ENCODE measurements around the gene LPO. TPM values are rescaled to one million over a fixed set of nuclear protein-coding genes. Genes with fewer than 3 reads are reported as not detected.

LPO gene
- total RNA-seq, 2 donors from 2014 or later = not detected

DNA sequence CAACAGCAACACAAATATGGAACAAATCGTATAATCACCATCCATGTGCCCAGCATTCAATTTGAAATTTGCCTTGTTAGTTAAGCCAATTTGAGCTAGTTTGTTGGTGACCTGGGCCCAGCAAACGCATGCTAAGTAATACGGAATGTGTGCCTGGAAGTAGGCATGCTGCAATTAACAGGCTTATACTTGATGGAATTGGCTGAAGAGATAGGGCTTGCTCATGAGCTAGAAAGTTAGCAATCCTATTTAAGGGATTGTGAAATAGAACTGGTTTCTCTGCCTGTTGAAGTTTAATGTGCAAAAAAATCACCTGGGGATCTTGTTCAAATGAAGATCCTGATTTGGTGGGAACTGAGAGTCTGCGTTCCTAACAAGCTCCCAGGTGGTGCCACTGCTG, 8.5 kb upstream of the LPO start:
- TF ChIP-seq POLR2A (IDR thresholded peaks at IDR 0.05) (no peak), CTCF (IDR thresholded peaks at IDR 0.05) (no peak)
- DNase-seq (no peak), ATAC-seq (no peak)
- H3K36me3 ChIP-seq (replicated peaks in 1 of 2; ENCODE audit: insufficient read depth in 1 of 2, low read depth in 2 of 2) = no peaks in the 10 kb centered on the region
- no peak overlapping the region for H3K27ac ChIP-seq
- H3K4me3 ChIP-seq = no peak overlapping the region
- H3K27me3 ChIP-seq = no peaks in the 10 kb centered on the region
- H3K4me1 ChIP-seq = no peaks in the 10 kb centered on the region
- intact Hi-C loops (cut with DNase I) = no loop called here
- 86 to 93% methylated on average over 4 of the region's 4 CpGs for WGBS, 2 donors
- H3K9me3 ChIP-seq = no peaks in the 10 kb centered on the region

- Histone ChIP-seq H3K27me3 (no peaks in the 10 kb centered on the region), H3K4me1 (no peaks in the 10 kb centered on the region), H3K27ac (no peak overlapping the region), H3K36me3 (replicated peaks in 1 of 2; ENCODE audit: insufficient read depth in 1 of 2, low read depth in 2 of 2) (no peaks in the 10 kb centered on the region), H3K4me3 (no peak overlapping the region), H3K9me3 (no peaks in the 10 kb centered on the region)
- ATAC-seq (no peak), DNase-seq (no peak)
- 44 to 56% methylated on average over 2 of the region's 2 CpGs for whole genome bisulfite sequencing, 2 donors
- intact Hi-C loops (cut with DNase I) = no loop called here
- no peak for TF ChIP-seq CTCF (IDR thresholded peaks at IDR 0.05)
- TF ChIP-seq POLR2A (IDR thresholded peaks at IDR 0.05) = no peak
These were observed 6.7 kb upstream of the LPO start for GRCh38 chr17:58231641-58232040.

DNA sequence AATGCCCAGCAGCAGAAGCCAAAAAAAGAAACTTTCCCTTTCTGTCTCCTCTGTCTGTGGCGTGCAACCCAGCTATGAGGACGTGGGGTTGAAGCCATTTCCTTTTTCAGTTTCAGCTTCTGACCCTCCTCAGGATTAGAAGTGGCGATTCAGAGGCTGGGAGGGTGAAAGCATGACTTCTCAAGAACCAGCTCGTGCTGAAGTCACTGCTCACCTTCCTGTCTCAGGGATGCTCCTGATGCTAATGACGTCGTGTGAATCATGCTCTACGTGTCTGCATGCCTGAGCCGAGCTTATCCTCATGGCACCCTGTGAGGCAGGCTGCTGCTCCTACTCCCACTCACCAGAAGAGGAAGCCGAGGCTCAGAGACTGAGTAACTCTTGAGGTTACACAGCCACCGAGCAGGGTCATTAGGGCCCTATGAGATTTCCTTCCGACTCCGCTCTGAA, 5.7 kb upstream of the LPO start:
- H3K9me3 ChIP-seq = no peaks in the 10 kb centered on the region
- DNase-seq = peak in 1 of 4 donors; percentile 42
- no peaks in the 10 kb centered on the region for H3K27me3 ChIP-seq
- H3K36me3 ChIP-seq (replicated peaks in 1 of 2; ENCODE audit: insufficient read depth in 1 of 2, low read depth in 2 of 2) = no peaks in the 10 kb centered on the region
- ATAC-seq = peak; percentile 24
- H3K4me3 ChIP-seq = no peak overlapping the region
- TF ChIP-seq POLR2A (IDR thresholded peaks at IDR 0.05) = no peak
- no peak for TF ChIP-seq CTCF (IDR thresholded peaks at IDR 0.05)
- intact Hi-C loops (cut with DNase I) = no loop called here
- peak overlapping the region in 1 of 4 donors; percentile 14 for H3K27ac ChIP-seq
- H3K4me1 ChIP-seq = no peaks in the 10 kb centered on the region
- 56 to 78% methylated on average over 7 to 12 of the region's 12 CpGs for WGBS, 2 donors

- DNase-seq (no peak), ATAC-seq (no peak)
- H3K36me3 ChIP-seq (replicated peaks in 1 of 2; ENCODE audit: insufficient read depth in 1 of 2, low read depth in 2 of 2) = no peaks in the 10 kb centered on the region
- intact Hi-C loops (cut with DNase I) = no loop called here
- H3K27ac ChIP-seq = no peak overlapping the region
- 75 to 83% methylated on average over 3 of the region's 3 CpGs for WGBS, 2 donors
- TF ChIP-seq CTCF (IDR thresholded peaks at IDR 0.05) (no peak), POLR2A (IDR thresholded peaks at IDR 0.05) (no peak)
- H3K4me3 ChIP-seq = no peak overlapping the region
- H3K27me3 ChIP-seq = no peaks in the 10 kb centered on the region
- no peaks in the 10 kb centered on the region for H3K4me1 ChIP-seq
- H3K9me3 ChIP-seq = no peaks in the 10 kb centered on the region
These were observed 4.8 kb upstream of the LPO start for GRCh38 chr17:58233543-58233942.

DNA sequence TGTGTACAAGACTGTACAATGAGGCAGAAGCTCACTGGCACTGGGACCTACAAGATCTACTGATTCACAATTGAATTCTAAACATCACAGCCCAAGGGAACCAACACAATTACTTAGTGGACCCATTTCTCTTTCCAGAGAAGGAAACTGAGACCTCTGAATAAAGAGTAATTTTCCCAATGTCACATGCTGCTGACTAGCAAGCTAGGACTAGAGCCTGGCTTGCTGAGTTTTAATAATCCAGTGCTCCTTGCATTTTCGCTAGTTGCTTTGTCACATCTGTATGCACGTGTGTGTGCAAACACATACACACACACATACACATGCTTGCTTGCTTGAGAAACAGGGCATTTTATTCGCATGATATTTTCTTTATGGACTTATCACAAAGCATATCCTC, 3.9 kb upstream of the LPO start:
- Histone ChIP-seq H3K36me3 (replicated peaks in 1 of 2; ENCODE audit: insufficient read depth in 1 of 2, low read depth in 2 of 2) (no peaks in the 10 kb centered on the region), H3K27me3 (no peaks in the 10 kb centered on the region), H3K4me3 (no peak overlapping the region), H3K27ac (no peak overlapping the region), H3K4me1 (no peaks in the 10 kb centered on the region), H3K9me3 (no peaks in the 10 kb centered on the region)
- intact Hi-C loops (cut with DNase I) = no loop called here
- ATAC-seq (no peak), DNase-seq (no peak)
- 66 to 72% methylated on average over 3 of the region's 3 CpGs for WGBS, 2 donors
- TF ChIP-seq CTCF (IDR thresholded peaks at IDR 0.05) = no peak
- no peak for TF ChIP-seq POLR2A (IDR thresholded peaks at IDR 0.05)

All from body of pancreas (tissue), 4 donors.